Measurements from ENCODE around the gene MSH2.
A peak's percentile ranks its signal among the peaks of the same experiment; 100 is the strongest.

MSH2 gene

DNA sequence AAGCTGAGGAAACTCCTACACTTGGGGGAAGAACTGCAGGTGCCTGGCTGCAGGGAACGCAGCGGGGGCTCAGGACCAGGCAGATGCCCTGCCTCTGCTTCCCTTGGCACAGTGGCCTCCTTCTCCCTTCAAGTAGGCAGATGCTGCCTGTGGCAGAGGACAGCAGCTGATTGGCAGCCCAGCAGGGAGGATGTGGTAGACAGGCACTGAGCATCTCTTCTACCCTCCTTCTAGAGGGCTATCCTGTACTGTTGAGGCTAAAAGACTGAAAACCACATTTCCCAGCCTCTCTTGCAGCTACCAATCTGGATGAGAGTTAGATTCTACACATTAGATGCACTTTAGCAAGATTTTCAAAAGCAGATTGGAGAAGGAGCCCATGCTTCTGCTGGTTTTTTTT is 105.7 kb downstream of the MSH2 start:
- no peak for DNase-seq (ENCODE audit: low spot score)

DNA sequence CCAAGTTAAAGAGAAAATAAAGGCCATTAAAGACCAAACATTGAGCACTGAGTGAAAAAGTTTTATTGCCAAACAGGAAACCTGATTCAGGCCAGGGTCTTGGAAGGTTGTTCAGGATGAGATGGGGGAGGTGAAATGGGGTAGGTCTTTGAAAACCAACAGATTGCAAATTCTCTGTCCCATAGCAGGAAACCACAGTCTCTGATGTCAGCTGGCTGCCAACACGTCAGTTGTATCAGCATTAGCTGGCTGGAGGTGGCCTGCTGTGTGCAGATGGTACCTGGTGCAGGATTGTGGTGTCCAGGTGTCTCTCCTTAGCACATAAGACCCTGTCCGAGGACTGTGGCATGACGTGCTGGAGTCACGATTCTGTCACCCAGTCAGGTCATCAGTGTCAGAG is 106.3 kb downstream of the MSH2 start:
- DNase-seq (ENCODE audit: low spot score), result no peak

DNA sequence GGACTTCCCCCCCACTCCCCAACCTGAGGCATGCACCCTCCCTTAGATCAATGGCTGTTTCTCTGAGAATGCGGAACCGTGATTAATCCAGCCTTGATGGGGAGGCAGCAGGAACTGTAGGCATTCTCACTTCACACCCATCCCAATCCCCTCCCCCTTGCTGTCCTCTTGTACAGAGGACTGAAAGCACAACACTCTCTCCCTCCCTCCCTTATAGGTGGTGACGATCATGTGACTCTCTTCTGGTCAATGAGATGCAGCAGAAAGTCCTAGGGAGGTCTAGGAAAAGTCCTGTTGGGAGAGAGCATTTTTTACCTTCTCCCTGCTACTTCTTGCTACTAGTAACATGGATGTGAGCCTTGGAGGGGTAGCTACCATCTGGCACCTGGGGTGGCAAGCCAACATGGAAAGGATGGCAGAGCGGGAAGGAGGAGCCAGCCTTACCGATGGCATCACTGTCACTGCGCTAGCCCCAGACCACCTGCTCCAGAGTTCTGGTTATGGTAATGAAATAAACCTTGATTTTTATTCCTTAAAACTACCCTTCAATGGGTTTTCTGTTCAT is 106.9 kb downstream of the MSH2 start:
- DNase-seq (ENCODE audit: low spot score), result no peak

DNA sequence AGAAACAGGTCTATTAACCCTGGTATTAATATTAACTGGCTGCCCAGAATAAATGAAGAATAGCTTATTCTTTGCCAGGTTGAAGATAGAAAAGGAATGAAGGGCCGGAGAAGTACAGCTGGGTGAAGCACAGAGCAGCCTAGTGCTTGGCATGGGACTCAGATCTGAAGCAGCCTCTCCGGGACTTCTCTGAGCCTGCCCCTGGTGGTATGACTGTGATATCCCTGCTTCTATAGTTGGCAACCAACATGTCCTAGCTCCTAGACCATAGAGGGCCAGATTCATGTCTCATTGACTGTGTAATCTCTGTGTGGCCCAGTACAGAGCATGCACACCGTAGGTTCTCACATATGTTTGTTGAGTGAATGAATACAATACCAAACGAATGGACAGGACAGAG is 107.8 kb downstream of the MSH2 start:
- DNase-seq (ENCODE audit: low spot score), result peak; percentile 16

DNA sequence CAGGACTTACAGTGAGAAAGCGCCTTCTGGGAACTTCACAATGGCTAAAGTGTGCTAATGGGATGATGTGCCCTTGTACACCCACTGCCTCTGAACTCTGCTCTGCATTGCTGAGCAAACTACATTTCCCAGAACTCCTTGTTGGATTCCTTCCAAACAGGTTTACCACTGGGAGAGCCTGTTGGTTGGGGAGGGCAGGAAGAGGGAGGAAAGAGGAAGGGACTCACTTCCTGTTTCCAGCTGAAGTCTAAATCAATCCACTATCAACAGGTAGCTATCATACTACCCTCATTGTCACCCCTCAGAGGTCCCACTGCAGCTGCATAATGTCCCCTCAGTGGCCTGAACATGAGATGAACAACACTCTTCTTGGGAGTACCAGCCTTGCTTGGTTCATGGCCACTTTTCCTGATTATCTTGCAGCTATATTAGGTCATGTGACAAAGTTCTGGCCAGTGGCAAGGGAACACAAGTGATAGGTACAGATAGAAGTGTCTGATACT is 109.7 kb downstream of the MSH2 start:
- DNase-seq (ENCODE audit: low spot score), result peak; percentile 35

DNA sequence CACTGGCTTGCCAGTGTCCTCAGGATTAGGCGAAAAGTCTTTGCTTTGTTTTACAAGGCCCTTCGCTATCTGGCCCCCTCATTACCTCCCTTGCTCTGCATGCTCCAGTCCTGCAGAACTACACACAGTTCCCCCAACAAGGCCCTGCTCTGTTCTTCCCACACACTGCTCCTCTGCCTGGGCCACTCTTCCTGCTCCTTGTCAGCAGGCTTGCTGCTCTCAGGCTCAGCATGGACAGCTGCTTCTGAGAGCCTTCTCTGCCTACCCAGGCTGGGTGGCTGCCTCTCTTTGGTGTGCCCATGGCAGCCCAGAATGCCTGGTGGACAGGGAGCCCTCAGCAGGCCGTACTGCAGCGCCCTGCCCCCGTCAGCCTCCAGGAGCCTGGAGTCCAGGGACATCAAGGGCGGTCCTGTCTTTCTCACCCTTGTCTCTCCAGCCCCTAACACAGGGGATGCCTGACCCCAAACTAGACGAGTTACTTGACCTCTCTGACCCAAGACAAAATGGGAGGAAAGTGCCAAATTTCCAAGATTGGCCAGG is 111.1 kb downstream of the MSH2 start:
- DNase-seq (ENCODE audit: low spot score), result no peak

DNA sequence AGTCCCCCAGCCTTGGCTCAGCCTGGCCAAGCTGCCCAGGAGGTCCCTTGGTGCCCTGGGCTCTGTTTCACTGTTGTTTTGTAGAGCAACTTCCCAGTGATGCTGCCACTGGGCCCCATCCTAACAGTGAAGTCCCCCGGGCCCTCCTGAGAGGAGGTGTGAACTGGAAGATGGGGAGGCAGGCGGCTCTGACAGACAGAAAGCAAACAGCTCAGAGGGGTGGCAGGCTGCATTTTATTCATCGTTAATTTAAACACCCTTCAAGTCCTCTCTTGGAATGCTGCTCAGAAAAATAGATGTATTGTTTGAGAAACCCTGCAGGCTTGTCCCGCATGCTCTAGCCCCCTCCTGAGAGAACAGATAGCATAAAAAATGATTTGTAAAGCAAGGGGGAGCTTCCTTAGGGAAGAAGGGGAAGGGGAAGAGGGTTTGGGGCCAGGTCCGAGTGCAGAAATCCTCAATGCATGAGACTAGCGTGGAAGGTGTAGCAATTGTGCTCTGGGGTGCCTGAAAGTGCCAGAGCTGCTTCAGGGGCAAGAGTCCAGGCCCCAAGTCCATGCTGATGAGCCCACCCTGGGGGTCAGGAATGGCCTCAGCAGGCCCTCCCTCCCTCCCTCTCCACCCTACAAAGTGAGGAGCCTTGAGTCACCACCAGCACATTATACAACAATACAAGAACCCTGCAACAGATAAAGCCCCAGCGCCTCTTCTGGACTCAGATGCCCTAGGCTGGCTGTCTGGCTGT is 113.6 kb downstream of the MSH2 start:
- no peak for DNase-seq (ENCODE audit: low spot score)

DNA sequence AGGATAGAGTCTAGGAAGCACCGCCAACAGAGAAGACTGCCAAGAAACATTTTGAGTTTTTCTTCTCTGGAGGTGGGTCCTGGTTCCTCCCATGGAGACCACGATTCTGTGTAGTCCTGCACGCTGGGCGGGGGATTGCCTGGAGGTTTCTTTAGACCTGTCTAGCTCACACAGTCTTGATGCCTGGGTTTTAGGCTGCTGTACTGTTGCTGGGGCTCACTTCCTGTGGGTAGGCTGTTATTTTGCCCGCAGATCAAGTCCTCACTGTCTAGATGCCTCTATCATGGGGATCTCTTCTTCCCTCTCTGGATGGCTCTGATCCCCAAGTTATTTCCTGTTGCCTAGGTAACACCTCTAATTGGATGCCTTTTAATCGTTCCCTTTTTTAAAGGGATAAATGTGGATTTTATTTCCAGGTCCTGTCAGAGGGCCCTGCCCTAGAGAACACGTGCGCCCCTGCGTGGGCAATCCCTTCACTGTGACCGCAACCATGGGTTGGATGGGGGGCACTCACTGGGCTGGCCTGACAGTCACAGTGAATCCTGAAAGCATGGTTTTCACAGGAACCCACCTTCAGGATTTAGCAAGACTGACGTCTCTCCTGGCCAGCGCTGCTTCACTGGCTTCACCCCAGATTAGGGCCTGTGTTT is 115.7 kb downstream of the MSH2 start:
- DNase-seq (ENCODE audit: low spot score), result no peak

DNA sequence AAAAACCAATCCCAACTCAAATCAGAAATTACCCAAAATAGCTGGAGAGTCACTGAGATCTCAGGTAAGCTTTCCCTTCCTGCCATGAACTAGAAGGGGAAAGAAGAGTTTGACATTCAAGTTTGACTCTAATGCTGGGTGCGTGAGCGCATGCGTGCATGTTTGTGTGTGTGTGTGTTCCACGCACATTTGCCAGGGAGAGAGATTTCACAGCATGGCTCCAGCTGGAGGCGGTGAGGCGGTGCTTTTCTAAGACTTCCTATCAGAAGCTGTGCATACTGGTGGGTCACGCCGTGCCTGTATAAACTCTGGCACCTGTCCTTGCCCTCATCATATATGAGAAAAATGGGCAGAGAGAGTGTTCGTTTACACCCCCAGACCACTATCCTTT is 116.2 kb downstream of the MSH2 start:
- DNase-seq (ENCODE audit: low spot score), result no peak

DNA sequence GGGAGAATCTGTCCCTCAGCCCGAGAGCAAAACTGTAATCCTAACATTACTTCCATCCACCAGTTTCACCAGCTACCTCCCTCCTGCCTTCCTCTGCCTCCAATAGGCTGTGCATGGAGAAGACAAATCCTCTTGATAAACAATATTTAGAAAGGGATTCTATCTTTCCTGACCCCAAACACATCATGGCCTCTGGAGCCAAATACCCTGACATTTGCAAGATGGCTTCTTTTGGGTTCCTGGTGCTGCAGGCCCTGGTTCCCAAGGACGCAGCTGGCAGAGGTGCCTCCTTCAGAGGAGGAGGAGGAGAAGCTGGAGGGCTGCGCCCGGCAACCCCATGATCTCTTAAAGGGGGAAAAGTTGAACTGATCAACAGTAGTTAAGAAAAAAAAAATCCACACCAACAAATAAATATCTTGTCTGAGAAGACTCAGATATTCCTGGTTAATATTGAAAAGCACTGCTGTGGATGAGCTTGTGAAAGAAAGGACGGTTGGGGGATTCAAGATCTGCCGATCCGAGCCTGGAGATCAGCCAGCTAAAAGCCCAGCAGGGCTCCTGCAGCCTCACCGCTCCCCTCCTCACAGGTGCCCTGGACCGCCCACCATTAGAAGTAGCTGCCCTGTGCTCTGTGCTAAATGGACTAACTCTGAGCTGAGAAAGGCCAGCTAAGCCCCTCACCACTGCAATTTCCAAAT is 116.8 kb downstream of the MSH2 start:
- no peak for DNase-seq (ENCODE audit: low spot score)

DNA sequence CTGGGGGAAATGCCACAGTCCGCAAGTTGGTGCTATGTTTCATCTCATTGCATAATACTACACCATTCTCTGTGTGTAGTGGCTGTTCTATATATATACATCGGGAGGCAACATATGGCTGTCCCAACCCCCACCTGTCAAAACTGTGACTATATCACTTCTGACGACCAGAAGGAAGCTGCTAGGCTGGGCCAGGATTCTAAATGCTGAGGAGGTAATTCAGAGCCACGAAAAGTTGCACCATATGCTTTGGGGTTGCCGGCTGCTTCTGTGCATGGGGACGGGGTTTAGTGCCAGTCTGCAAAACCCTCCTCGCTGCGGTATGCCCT is 117.3 kb downstream of the MSH2 start:
- no peak for DNase-seq (ENCODE audit: low spot score)

DNA sequence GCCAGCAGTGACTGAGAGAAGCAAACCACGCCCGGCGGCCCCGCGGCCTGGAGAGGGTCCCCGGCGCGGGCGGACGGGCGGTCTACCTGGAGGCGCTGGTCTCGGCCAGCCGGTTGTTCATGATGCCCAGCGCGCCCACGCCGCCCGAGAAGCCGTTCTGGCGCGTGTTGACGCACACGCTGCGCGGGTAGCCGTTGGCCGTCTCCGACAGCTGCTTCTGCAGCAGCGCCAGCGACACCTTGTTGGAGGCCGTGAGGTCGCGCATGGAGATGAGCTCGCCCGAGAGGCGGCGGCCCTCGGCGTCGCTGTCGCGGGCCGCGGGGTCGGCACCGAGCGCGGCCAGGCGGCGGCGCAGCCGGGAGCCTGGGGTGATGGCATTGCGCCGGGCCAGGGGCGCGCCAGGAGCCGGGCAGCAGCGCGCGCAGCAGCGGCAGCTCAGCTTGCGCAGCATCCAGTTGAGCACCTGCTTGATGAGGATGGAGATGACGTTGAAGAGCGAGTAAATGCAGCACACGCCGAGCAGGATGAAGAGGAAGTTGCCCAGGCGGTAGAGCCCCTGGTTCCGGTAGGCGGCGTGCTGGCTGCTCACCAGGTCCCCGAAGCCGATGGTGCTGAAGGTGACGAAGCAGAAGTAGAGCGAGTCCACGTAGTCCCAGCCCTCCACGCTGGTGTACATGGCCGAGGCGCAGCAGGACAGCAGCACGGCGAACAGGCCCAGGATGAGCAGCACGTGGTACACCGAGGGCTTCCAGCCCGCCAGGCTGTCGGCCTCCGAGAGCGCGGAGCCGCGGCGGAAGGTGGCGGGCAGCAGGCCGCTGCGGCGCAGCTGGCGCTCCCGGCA is 118.1 kb downstream of the MSH2 start:
- peak; percentile 65 for DNase-seq (ENCODE audit: low spot score)

DNA sequence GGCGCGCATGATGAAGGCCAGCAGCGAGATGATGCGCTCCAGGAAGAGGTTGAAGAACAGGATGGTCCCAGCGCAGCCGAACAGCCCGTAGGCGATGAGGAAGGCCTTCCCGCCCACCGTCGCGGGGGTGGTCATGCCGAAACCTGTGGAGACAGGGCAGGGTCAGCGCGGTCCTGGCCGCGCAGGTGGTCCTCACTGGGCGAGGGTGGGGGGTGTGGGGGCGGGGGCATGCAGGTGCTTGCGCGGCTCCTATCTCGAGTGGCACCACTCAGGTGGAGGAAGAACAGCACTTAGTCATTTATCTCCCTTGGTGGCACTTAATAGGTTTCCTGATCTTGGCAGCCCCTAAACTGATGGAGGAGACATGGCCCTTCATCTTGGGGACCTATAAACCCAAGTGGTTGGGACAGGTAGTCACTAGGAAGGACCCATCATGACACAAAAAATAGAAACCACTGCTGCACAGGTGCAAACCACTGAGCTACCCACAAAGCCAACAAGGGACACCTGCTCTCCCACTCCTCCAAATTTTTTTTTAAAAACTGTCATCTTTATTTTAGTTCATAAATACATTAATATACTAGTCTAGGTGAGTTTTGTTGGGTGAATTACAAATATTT is 118.8 kb downstream of the MSH2 start:
- DNase-seq (ENCODE audit: low spot score), result no peak

DNA sequence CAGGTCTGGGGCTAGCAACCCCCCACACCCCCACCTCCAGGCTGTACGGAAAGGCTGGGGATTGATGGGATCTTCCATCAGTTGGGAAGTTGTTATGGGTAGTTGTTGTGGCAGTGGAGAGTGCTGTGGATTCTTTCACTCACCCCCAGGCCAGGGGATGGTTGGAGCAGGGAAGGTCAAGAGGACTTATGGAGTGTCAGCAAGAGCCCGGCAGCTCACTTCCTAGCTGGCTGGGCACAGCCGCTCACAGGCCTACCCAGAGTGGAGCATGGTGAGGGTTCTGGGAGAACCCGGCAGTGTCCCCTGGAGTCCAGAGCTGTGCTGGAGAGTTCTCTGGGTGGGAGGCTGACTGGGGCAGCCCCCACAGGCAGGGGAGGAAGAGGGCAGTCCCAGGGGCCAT is 122.2 kb downstream of the MSH2 start:
- no peak for DNase-seq (ENCODE audit: low spot score)

DNA sequence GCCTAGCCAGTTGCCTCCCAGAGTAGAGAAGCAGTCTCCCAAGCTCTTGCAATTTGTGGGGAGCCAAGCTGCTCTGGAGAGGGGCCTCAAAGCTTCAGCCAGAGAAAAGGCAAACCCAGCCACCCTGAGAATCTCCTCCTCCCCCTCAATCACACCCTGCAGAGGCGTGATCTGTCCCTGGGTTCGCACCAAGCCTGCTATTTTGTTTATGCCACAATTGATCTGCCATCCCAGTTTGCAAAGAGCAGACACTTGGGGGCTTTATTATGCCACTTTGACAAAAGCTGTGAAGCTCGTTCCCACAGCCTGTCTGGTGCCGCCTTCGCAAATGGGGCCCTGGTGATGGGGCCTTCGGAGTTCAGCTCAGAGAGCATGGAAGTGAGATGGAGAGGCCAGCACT is 125.5 kb downstream of the MSH2 start:
- no peak for DNase-seq (ENCODE audit: low spot score)

DNA sequence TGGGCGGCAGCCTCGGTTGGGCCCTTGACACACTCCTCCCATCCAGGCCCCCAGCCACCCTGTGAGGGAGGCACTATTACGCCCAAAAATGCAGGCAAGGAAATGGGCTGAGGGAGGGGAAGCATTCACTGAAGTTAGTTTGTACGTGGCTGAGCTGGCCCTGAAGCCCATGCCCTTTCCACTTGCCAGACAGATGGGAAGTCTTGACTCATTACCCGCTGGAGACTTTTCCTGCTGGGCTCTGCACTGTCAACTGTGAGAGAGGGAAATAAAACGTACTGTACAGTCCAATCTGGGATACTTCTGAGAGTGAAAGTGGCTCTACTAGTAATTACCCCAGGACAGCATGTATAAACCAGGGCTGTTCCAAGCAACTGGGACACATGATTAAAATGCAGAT is 125.9 kb downstream of the MSH2 start:
- DNase-seq (ENCODE audit: low spot score), result no peak

DNA sequence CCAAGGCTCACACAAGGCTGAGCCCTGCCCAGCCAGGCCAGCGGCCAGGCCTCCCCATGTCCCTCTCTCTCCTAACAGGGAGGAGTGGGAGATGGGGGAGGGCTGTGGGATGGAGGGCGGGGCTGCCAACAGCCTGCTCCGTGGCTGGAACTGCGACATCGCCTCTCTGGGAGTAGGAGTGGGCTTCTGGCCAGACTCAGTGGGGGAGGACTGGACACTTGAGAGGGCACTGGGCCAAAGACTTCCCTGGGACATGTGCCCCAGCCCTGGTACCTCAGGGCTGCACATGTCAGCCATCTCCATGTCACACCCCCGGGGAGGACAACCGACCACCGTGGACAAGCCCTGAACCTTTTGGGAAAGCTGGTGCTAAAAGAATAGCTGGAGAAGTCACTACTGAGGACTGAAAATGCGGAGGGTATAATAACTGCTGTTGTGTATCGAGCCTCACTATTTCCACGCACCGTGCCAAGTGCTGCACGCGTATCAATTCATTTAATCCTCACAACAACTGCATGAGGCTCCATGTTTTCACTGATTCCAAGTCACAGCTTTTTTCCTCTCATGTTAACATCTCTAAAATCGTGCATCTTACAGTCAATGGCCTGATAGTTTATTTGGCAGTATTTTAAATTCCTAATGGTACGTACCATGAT is 127.3 kb downstream of the MSH2 start:
- DNase-seq (ENCODE audit: low spot score), result no peak

DNA sequence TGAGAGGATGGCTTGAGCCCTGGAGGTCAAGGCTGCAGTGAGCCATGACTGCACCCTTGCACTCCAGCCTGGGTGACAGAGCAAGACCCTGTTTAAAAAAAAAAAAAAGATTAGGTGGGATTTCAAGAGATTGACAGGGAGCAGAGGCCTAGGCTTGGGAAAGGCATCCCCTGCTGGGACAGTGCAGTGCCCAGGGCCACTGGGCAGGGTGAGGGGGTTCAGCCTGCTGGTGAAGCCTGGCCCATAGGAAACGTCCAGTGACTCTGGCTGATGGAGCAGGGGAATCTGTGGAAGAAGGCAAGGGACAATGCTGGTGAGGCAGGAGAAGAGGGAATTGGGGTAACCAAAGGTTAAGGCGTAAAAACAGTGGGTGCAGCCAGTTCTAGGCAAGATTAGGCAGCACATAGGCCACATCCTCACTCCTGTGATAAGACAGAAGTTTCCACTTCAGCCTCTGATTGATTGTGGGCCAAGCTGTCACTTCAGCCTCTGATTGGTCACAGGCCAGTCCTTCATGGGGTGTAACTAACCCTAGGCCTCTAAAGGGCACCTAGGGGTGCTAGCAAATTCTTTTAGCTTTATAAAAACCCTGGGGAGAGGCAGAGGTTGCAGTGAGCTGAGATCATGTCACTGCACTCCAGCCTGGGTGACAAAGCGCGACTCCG is 128.6 kb downstream of the MSH2 start:
- no peak for DNase-seq (ENCODE audit: low spot score)
